Measurements from ENCODE around the gene PDIA5.

PDIA5 gene

DNA sequence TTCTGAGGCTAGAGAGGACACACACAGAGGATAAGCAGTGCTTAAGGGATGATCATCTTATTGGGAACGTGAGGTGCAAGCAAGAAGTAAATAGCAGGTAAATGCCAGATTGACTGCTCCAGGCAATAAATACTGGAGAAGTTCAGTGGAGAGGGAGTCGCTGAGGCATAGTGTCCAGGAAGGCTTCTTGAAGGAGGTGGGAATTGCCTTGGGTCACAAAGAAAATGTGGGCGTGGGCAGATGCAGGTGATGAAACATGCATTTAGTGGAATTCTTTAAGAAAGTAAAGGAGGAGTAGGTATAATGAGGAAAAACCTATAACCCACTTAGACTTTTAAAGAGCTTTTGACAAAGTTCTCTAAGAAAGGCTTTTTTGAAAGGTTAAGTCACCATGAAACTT, 31.8 kb upstream of the PDIA5 start:
- H3K9ac ChIP-seq (ENCODE audit: insufficient read length), result no peak overlapping the region
- no peak for DNase-seq (ENCODE audit: low read depth, low spot score)
- no peaks in the 10 kb centered on the region for H3K36me3 ChIP-seq (ENCODE audit: insufficient read depth, low read length)
- TF ChIP-seq POLR2AphosphoS5 (IDR thresholded peaks at IDR 0.05; ENCODE audit: borderline replicate concordance, low read depth, low read length) (no peak), EZH2 (IDR thresholded peaks at IDR 0.05) (no peak), FOXP2 (optimal IDR thresholded peaks at IDR 0.05; ENCODE audit: control extremely low read depth, extremely low read length, insufficient read depth) (no peak)
- no peak overlapping the region for H3K27ac ChIP-seq
- no peaks in the 10 kb centered on the region for H3K9me3 ChIP-seq (ENCODE audit: low read depth, low read length)
- H3K4me3 ChIP-seq, result no peak overlapping the region

DNA sequence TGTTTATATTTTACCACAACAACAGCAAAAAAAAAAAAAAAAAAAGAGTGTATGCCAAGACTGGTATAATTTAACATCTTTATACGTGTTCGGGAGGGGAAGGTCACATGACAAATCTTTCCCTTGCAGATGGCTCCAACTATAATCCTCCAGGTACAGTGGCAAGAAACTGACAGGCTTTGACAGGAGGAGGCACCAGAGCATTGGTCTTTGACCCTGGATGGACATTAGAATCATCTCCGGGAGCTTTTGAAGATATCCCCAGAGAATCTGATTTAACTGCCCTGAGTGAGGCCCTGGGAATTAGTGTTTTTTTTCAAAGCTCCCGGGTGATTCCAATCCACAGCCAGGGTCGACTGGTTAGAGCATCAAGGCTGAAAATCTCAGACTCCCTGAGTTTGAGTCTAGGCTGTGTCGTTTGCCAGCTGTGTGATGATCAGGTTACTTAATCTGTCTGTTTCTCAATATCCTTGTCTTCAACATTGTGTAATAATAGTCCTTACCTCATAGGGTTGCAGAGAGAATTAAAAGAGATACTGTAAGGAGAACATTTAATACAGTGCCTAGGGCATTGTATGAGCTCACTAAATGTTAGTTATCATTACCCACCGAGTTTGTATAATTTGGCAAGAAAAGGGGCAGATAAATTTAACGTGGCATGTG, 30.3 kb upstream of the PDIA5 start:
- peak; percentile 83 for DNase-seq (ENCODE audit: low read depth, low spot score)
- Histone ChIP-seq H3K9ac (ENCODE audit: insufficient read length) (no peak overlapping the region), H3K27ac (peak overlapping the region; percentile 43), H3K36me3 (ENCODE audit: insufficient read depth, low read length) (no peaks in the 10 kb centered on the region), H3K9me3 (ENCODE audit: low read depth, low read length) (no peaks in the 10 kb centered on the region), H3K4me3 (no peak overlapping the region)
- TF ChIP-seq FOXP2 (optimal IDR thresholded peaks at IDR 0.05; ENCODE audit: control extremely low read depth, extremely low read length, insufficient read depth) (no peak), EZH2 (IDR thresholded peaks at IDR 0.05) (no peak), POLR2AphosphoS5 (IDR thresholded peaks at IDR 0.05; ENCODE audit: borderline replicate concordance, low read depth, low read length) (no peak; the same call in 1 of the 2 replicates)

DNA sequence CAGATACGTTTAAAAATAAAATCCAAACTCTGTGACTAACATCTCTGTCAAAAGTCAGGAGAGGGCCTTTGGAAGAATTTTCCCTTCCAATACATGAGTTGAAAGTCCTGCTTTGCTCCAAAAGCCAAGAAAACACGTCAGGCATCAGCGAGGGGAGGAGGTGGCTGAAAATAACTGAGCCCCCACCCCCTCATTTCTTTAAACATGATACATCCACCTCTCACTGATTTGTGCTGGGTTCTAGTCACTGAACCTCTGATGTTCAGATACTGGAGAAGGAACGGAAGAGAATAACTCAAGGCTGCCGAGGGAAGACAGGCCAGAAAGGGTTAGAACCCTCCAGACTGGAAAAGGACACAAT, 29.8 kb upstream of the PDIA5 start:
- peak overlapping the region; percentile 43 for H3K27ac ChIP-seq
- H3K9ac ChIP-seq (ENCODE audit: insufficient read length), result no peak overlapping the region
- no peak for DNase-seq (ENCODE audit: low read depth, low spot score)
- TF ChIP-seq EZH2 (IDR thresholded peaks at IDR 0.05), result no peak
- no peak for TF ChIP-seq POLR2AphosphoS5 (IDR thresholded peaks at IDR 0.05; ENCODE audit: borderline replicate concordance, low read depth, low read length)
- TF ChIP-seq FOXP2 (optimal IDR thresholded peaks at IDR 0.05; ENCODE audit: control extremely low read depth, extremely low read length, insufficient read depth), result no peak
- H3K4me3 ChIP-seq, result no peak overlapping the region
- no peaks in the 10 kb centered on the region for H3K9me3 ChIP-seq (ENCODE audit: low read depth, low read length)
- H3K36me3 ChIP-seq (ENCODE audit: insufficient read depth, low read length), result no peaks in the 10 kb centered on the region

GRCh38 chr3:123038751-123039150, 28.1 kb upstream of the PDIA5 start:
- Histone ChIP-seq H3K9me3 (ENCODE audit: low read depth, low read length) (no peaks in the 10 kb centered on the region), H3K36me3 (ENCODE audit: insufficient read depth, low read length) (no peaks in the 10 kb centered on the region), H3K9ac (ENCODE audit: insufficient read length) (no peak overlapping the region), H3K4me3 (no peak overlapping the region), H3K27ac (no peak overlapping the region)
- no peak for DNase-seq (ENCODE audit: low read depth, low spot score)
- TF ChIP-seq EZH2 (IDR thresholded peaks at IDR 0.05), result no peak
- no peak for TF ChIP-seq POLR2AphosphoS5 (IDR thresholded peaks at IDR 0.05; ENCODE audit: borderline replicate concordance, low read depth, low read length)
- TF ChIP-seq FOXP2 (optimal IDR thresholded peaks at IDR 0.05; ENCODE audit: control extremely low read depth, extremely low read length, insufficient read depth), result no peak

GRCh38 chr3:123039178-123039577, 27.6 kb upstream of the PDIA5 start:
- Histone ChIP-seq H3K4me3 (no peak overlapping the region), H3K27ac (no peak overlapping the region), H3K9me3 (ENCODE audit: low read depth, low read length) (no peaks in the 10 kb centered on the region), H3K9ac (ENCODE audit: insufficient read length) (no peak overlapping the region), H3K36me3 (ENCODE audit: insufficient read depth, low read length) (no peaks in the 10 kb centered on the region)
- no peak for DNase-seq (ENCODE audit: low read depth, low spot score)
- TF ChIP-seq FOXP2 (optimal IDR thresholded peaks at IDR 0.05; ENCODE audit: control extremely low read depth, extremely low read length, insufficient read depth) (no peak), EZH2 (IDR thresholded peaks at IDR 0.05) (no peak), POLR2AphosphoS5 (IDR thresholded peaks at IDR 0.05; ENCODE audit: borderline replicate concordance, low read depth, low read length) (no peak)

DNA sequence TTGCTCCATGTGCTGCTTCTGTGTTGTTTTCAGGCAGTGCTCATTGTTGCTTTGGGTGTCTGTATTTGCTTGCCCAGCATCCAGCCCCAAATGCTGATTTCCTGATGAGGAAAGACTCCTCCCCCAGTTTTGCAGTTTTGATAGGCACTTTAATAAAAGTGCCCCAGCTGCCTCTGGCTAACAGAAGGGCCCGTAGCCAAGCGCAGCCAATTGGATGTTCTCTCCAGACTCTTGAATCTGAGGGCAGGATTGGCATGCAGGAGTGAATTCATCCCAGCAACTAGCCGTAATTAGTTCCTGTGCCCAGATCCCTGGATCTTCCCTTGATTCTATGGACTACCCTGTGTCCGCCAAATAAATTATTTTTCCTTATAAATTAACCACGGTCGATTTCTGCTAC, 24.4 kb upstream of the PDIA5 start:
- H3K9ac ChIP-seq (ENCODE audit: insufficient read length), result no peak overlapping the region
- TF ChIP-seq FOXP2 (optimal IDR thresholded peaks at IDR 0.05; ENCODE audit: control extremely low read depth, extremely low read length, insufficient read depth) (no peak), POLR2AphosphoS5 (IDR thresholded peaks at IDR 0.05; ENCODE audit: borderline replicate concordance, low read depth, low read length) (no peak), EZH2 (IDR thresholded peaks at IDR 0.05) (no peak)
- peak overlapping the region; percentile 4; the same call in 1 of the 2 replicates for H3K27ac ChIP-seq
- H3K9me3 ChIP-seq (ENCODE audit: low read depth, low read length), result no peaks in the 10 kb centered on the region
- no peaks in the 10 kb centered on the region for H3K36me3 ChIP-seq (ENCODE audit: insufficient read depth, low read length)
- DNase-seq (ENCODE audit: low read depth, low spot score), result no peak
- H3K4me3 ChIP-seq, result no peak overlapping the region

GRCh38 chr3:123044981-123045763, 21.7 kb upstream of the PDIA5 start:
- no peak overlapping the region for H3K27ac ChIP-seq
- DNase-seq (ENCODE audit: low read depth, low spot score), result no peak
- H3K9ac ChIP-seq (ENCODE audit: insufficient read length), result no peak overlapping the region
- TF ChIP-seq EZH2 (IDR thresholded peaks at IDR 0.05) (no peak), POLR2AphosphoS5 (IDR thresholded peaks at IDR 0.05; ENCODE audit: borderline replicate concordance, low read depth, low read length) (no peak), FOXP2 (optimal IDR thresholded peaks at IDR 0.05; ENCODE audit: control extremely low read depth, extremely low read length, insufficient read depth) (no peak)
- H3K36me3 ChIP-seq (ENCODE audit: insufficient read depth, low read length), result no peaks in the 10 kb centered on the region
- no peak overlapping the region for H3K4me3 ChIP-seq
- H3K9me3 ChIP-seq (ENCODE audit: low read depth, low read length), result no peaks in the 10 kb centered on the region

- Histone ChIP-seq H3K27ac (peak overlapping the region; percentile 27; the same call in 1 of the 2 replicates), H3K4me3 (peak overlapping the region; percentile 3; the same call in 1 of the 2 replicates), H3K9me3 (ENCODE audit: low read depth, low read length) (no peaks in the 10 kb centered on the region), H3K9ac (ENCODE audit: insufficient read length) (no peak overlapping the region), H3K36me3 (ENCODE audit: insufficient read depth, low read length) (no peaks in the 10 kb centered on the region)
- DNase-seq (ENCODE audit: low read depth, low spot score), result no peak
- no peak for TF ChIP-seq FOXP2 (optimal IDR thresholded peaks at IDR 0.05; ENCODE audit: control extremely low read depth, extremely low read length, insufficient read depth)
- no peak for TF ChIP-seq POLR2AphosphoS5 (IDR thresholded peaks at IDR 0.05; ENCODE audit: borderline replicate concordance, low read depth, low read length)
- TF ChIP-seq EZH2 (IDR thresholded peaks at IDR 0.05), result no peak
Measured at GRCh38 chr3:123046262-123047061, 20.4 kb upstream of the PDIA5 start.

Data from SK-N-MC (cell line).